HEK293 (cell line): ENCODE results near the gene FADS2.

Source experiments
- KLF7 ChIP-seq: fragments of 450-650 bp; formaldehyde crosslinking; IDR thresholded peaks from 2 replicates; pipeline ENCODE4 v1.5.1; 2016; ENCODE audit warnings: missing biosample characterization, missing genetic modification characterization, borderline replicate concordance
- ZNF350 ChIP-seq: fragments of 450-650 bp; formaldehyde crosslinking; IDR thresholded peaks from 2 replicates; pipeline ENCODE4 v1.5.0; 2017; ENCODE audit warnings: missing biosample characterization, mild to moderate bottlenecking, missing genetic modification characterization
- ZNF623 ChIP-seq: fragments of 450-650 bp; formaldehyde crosslinking; IDR thresholded peaks from 2 replicates; pipeline ENCODE4 v1.5.1; 2016; ENCODE audit warnings: missing biosample characterization, missing genetic modification characterization
- TF ChIP-seq, protein P1 (sequence below): fragments of 450-650 bp; formaldehyde crosslinking; IDR thresholded peaks from 2 replicates; pipeline ENCODE4 v1.5.1; 2016; ENCODE audit warnings: missing biosample characterization, missing genetic modification characterization

GRCh38 chr11:61916737-61917333, 88.7 kb downstream of the FADS2 start:
- TF ChIP-seq ZNF623 (tag by site-specific recombination) (no peak), ZNF350 (no peak), KLF7 (tag by site-specific recombination) (no peak)
- TF ChIP-seq, protein P1, sequence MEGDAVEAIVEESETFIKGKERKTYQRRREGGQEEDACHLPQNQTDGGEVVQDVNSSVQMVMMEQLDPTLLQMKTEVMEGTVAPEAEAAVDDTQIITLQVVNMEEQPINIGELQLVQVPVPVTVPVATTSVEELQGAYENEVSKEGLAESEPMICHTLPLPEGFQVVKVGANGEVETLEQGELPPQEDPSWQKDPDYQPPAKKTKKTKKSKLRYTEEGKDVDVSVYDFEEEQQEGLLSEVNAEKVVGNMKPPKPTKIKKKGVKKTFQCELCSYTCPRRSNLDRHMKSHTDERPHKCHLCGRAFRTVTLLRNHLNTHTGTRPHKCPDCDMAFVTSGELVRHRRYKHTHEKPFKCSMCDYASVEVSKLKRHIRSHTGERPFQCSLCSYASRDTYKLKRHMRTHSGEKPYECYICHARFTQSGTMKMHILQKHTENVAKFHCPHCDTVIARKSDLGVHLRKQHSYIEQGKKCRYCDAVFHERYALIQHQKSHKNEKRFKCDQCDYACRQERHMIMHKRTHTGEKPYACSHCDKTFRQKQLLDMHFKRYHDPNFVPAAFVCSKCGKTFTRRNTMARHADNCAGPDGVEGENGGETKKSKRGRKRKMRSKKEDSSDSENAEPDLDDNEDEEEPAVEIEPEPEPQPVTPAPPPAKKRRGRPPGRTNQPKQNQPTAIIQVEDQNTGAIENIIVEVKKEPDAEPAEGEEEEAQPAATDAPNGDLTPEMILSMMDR = no peak
